SK-N-SH (cell line): ENCODE data around the gene KCNIP4. TPM values are rescaled to one million over a fixed set of nuclear protein-coding genes. Genes with fewer than 3 reads are reported as not detected.

Experiments
- CTCF ChIA-PET: fragments of 300-600, 350-600 bp; formaldehyde crosslinking; extraction: SDS; loops from one replicate; lab custom pipeline; 2021; lab: Yijun Ruan, JAX
- POLR2A ChIA-PET: fragments of 350-600 bp; sonication (Branson Sonifier 250); formaldehyde crosslinking; extraction: SDS; loops from one replicate; lab custom pipeline; 2020; ENCODE audit warnings: antibody characterized with exemption, inconsistent platforms; lab: Yijun Ruan, JAX
- DNase-seq: peaks from one replicate; pipeline ENCODE4 v3.0.0; 2012
- H2AFZ ChIP-seq: fragments of 200-600 bp; sonication (generic); 2 replicates; pipeline ENCODE4 v1.8.1; 2016; ENCODE audit warnings: antibody characterized with exemption, mild to moderate bottlenecking, low read depth
- H3F3A ChIP-seq: fragments of 200-600 bp; sonication (generic); replicated peaks from 2 replicates; pipeline ENCODE3; 2016; ENCODE audit warnings: antibody characterized with exemption, mild to moderate bottlenecking; ENCODE audit not compliant: insufficient read depth
- H3K27ac ChIP-seq, 2 experiments: fragments of 200-500 bp in 1 of 2; fragments of 200-600 bp in 1 of 2; sonication (Bioruptor generic) in 1 of 2; sonication (generic), shearing (Covaris generic) in 1 of 2; 2 replicates each; pipeline versions ENCODE4 v1.5.1 to v1.6.1; 2014 to 2016; ENCODE audit warnings: low read depth in 2 of 2, inconsistent platforms in 1 of 2, low read length in 1 of 2, mild to moderate bottlenecking in 1 of 2, mixed read lengths in 1 of 2
- H3K27me3 ChIP-seq: fragments of 200-600 bp; sonication (generic), shearing (Covaris generic); 2 replicates; pipeline ENCODE4 v1.6.1; 2016; ENCODE audit warnings: mixed run types; ENCODE audit not compliant: insufficient read depth
- H3K36me3 ChIP-seq, 2 experiments: fragments of 200-500 bp in 1 of 2; fragments of 200-600 bp in 1 of 2; sonication (Bioruptor generic) in 1 of 2; sonication (generic) in 1 of 2; replicated peaks in 1 of 2; 2 replicates each; pipeline versions ENCODE3 to v1.5.1; 2014 to 2016; ENCODE audit warnings: low read length in 1 of 2, mild to moderate bottlenecking in 1 of 2; ENCODE audit not compliant: insufficient read depth in 2 of 2, control insufficient read depth in 1 of 2
- H3K4me1 ChIP-seq, 2 experiments: fragments of 200-500 bp in 1 of 2; fragments of 200-600 bp in 1 of 2; sonication (Bioruptor generic) in 1 of 2; sonication (generic), shearing (Covaris generic) in 1 of 2; 2 replicates each; pipeline versions ENCODE4 v1.5.1 to v1.6.1; 2014 to 2016; ENCODE audit warnings: low read depth in 1 of 2, low read length in 1 of 2, mixed run types in 1 of 2; ENCODE audit not compliant: insufficient read depth in 2 of 2, control insufficient read depth in 1 of 2
- H3K4me2 ChIP-seq: fragments of 200-600 bp; sonication (generic), shearing (Covaris generic); 2 replicates; pipeline ENCODE4 v1.6.1; 2017; ENCODE audit warnings: mixed run types
- H3K4me3 ChIP-seq, 2 experiments: fragments of 200-500 bp in 1 of 2; fragments of 200-600 bp in 1 of 2; sonication (Bioruptor generic) in 1 of 2; sonication (generic), shearing (Covaris generic) in 1 of 2; 2 replicates each; pipeline versions ENCODE4 v1.5.1 to v1.8.1; 2014 to 2016; ENCODE audit warnings: low read depth in 2 of 2, inconsistent platforms in 1 of 2, low read length in 1 of 2, mild to moderate bottlenecking in 1 of 2, mixed read lengths in 1 of 2, moderate library complexity in 1 of 2
- H3K79me2 ChIP-seq: fragments of 200-600 bp; sonication (generic); 2 replicates; pipeline ENCODE4 v1.8.1; 2017; ENCODE audit warnings: mild to moderate bottlenecking; ENCODE audit not compliant: insufficient read depth
- H3K9ac ChIP-seq: fragments of 200-600 bp; sonication (generic); 2 replicates; pipeline ENCODE4 v1.6.1; 2017; ENCODE audit warnings: mixed run types
- H3K9me2 ChIP-seq: fragments of 200-600 bp; sonication (generic); 2 replicates; pipeline ENCODE4 v1.6.1; 2017; ENCODE audit warnings: mixed run types
- H3K9me3 ChIP-seq: fragments of 200-600 bp; sonication (generic); 2 replicates; pipeline ENCODE4 v1.6.1; 2017; ENCODE audit warnings: mixed run types, mild to moderate bottlenecking, moderate library complexity
- H4K20me1 ChIP-seq: fragments of 200-600 bp; sonication (generic); 2 replicates; pipeline ENCODE4 v1.6.1; 2017; ENCODE audit warnings: mild to moderate bottlenecking, mixed run types; ENCODE audit not compliant: insufficient read depth
- CHD2 ChIP-seq: fragments of 150-350 bp; IDR thresholded peaks from 2 replicates; pipeline ENCODE4 v1.6.1; 2018; ENCODE audit warnings: low read length; ENCODE audit not compliant: partially characterized antibody
- CTCF ChIP-seq: fragments of 200-600 bp; sonication (generic); IDR thresholded peaks from 2 replicates; pipeline ENCODE4 v1.6.1; 2017; ENCODE audit warnings: antibody characterized with exemption, mild to moderate bottlenecking, moderate library complexity
- EP300 ChIP-seq, 2 experiments: IDR thresholded peaks; 2 replicates each; pipeline versions ENCODE4 v1.4.0 to v1.6.1; 2012; ENCODE audit warnings: borderline replicate concordance in 1 of 2, low read depth in 1 of 2, low read length in 1 of 2
- FOXJ3 ChIP-seq: sonication (generic); formaldehyde crosslinking; IDR thresholded peaks from 2 replicates; pipeline ENCODE4 v1.5.1; 2020; ENCODE audit warnings: mild to moderate bottlenecking, missing genetic modification reagents
- FOXM1 ChIP-seq: IDR thresholded peaks from 2 replicates; pipeline ENCODE4 v1.4.0; 2012; ENCODE audit warnings: low read depth, mild to moderate bottlenecking
- GABPA ChIP-seq: IDR thresholded peaks from 2 replicates; pipeline ENCODE4 v1.4.0; 2012; ENCODE audit warnings: low read depth, mild to moderate bottlenecking
- JUND ChIP-seq: IDR thresholded peaks from 2 replicates; pipeline ENCODE4 v1.4.0; 2012
- MEF2A ChIP-seq: IDR thresholded peaks from 2 replicates; pipeline ENCODE4 v1.4.0; 2012; ENCODE audit warnings: low read depth, borderline replicate concordance
- MXI1 ChIP-seq: IDR thresholded peaks from 2 replicates; pipeline ENCODE4 v1.6.1; 2012; ENCODE audit warnings: mild to moderate bottlenecking, low read depth, low read length, improper control_type of control experiment
- NRF1 ChIP-seq: IDR thresholded peaks from 2 replicates; pipeline ENCODE4 v1.6.1; 2012; ENCODE audit warnings: low read depth, mild to moderate bottlenecking, low read length
- POLR2AphosphoS5 ChIP-seq: IDR thresholded peaks from 2 replicates; pipeline ENCODE4 v1.6.1; 2012; ENCODE audit warnings: low read depth, low read length
- RAD21 ChIP-seq: IDR thresholded peaks from 2 replicates; pipeline ENCODE4 v1.6.1; 2012; ENCODE audit warnings: mild to moderate bottlenecking, low read length
- RXRA ChIP-seq: IDR thresholded peaks from 2 replicates; pipeline ENCODE4 v1.4.0; 2012; ENCODE audit warnings: low read depth, mild to moderate bottlenecking, borderline replicate concordance
- SIN3A ChIP-seq: IDR thresholded peaks from 2 replicates; pipeline ENCODE4 v1.6.1; 2012; ENCODE audit warnings: low read depth, mild to moderate bottlenecking, low read length, moderate library complexity, borderline replicate concordance
- SMC3 ChIP-seq: IDR thresholded peaks from 2 replicates; pipeline ENCODE4 v1.6.1; 2012; ENCODE audit warnings: low read depth, low read length, improper control_type of control experiment
- TAF1 ChIP-seq: IDR thresholded peaks from 2 replicates; pipeline ENCODE4 v1.6.1; 2012; ENCODE audit warnings: low read depth, mild to moderate bottlenecking, low read length, moderate library complexity, borderline replicate concordance
- TCF12 ChIP-seq: IDR thresholded peaks from 2 replicates; pipeline ENCODE4 v1.4.0; 2012
- TEAD4 ChIP-seq: IDR thresholded peaks from 2 replicates; pipeline ENCODE4 v1.4.0; 2012; ENCODE audit warnings: mild to moderate bottlenecking, borderline replicate concordance; ENCODE audit not compliant: insufficient read depth
- ZBTB33 ChIP-seq: IDR thresholded peaks from 2 replicates; pipeline ENCODE4 v1.4.0; 2012; ENCODE audit warnings: low read depth, borderline replicate concordance
- WGBS: methylation state at CpG from one replicate; pipeline ENCODE4 v1.1.6; 2017; ENCODE audit warnings: low lambda C conversion rate; 5-methylcytosine and 5-hydroxymethylcytosine counted together
- polyA plus RNA-seq, 3 experiments: library from polyadenylated mRNA; depleted of rRNA; stranded (reverse); fragments of >200 nt; gene quantifications; 2 replicates each; pipeline ENCODE4 v1.2.3, GENCODE V29; 2012

The KCNIP4 gene
- polyA plus RNA-seq, 1 of the 3 experiments (the other 2 are of a cell fraction): 0.18 TPM

DNA sequence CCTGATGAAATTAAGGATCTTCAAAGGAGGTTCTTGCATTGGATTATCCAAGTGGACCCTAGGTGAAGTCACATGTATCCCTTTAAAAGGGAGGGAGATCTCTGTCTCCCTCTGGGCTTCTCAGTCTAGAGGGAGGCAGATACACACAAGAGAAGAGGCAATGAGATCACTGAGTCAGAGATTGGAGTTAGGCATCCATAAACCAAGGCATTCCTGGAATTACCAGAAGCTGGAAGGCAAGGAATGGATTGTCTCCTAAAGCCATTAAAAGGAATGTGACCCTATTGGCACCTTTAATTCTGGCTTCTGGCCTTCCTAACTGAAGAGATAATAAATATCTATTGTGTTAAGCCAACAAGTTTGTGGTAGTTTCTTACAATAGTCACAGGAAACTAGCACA is 865.2 kb downstream of the KCNIP4 start:
- CTCF ChIA-PET: no interaction called here
- no peak for DNase-seq
- Histone ChIP-seq H3K4me1 (no peaks in the 10 kb centered on the region; a peak in 1 of 4 replicates), H3K36me3 (no peaks in the 10 kb centered on the region), H3K9me2 (no peaks in the 10 kb centered on the region), H3K9me3 (no peaks in the 10 kb centered on the region), H2AFZ (no peak overlapping the region), H3K9ac (no peak overlapping the region), H3K4me3 (no peak overlapping the region), H3K27ac (no peak overlapping the region), H3K79me2 (no peaks in the 10 kb centered on the region), H3F3A (no peaks in the 10 kb centered on the region), H3K4me2 (no peak overlapping the region), H4K20me1 (no peaks in the 10 kb centered on the region), H3K27me3 (no peaks in the 10 kb centered on the region)
- TF ChIP-seq NRF1 (no peak), GABPA (no peak), FOXJ3 (CRISPR knock-in tag) (no peak), SMC3 (no peak), MXI1 (no peak)
- POLR2A ChIA-PET: no interaction called here

GRCh38 chr4:21077967-21078366 is 870.6 kb downstream of the KCNIP4 start:
- CTCF ChIA-PET: no interaction called here
- POLR2A ChIA-PET: no interaction called here

DNA sequence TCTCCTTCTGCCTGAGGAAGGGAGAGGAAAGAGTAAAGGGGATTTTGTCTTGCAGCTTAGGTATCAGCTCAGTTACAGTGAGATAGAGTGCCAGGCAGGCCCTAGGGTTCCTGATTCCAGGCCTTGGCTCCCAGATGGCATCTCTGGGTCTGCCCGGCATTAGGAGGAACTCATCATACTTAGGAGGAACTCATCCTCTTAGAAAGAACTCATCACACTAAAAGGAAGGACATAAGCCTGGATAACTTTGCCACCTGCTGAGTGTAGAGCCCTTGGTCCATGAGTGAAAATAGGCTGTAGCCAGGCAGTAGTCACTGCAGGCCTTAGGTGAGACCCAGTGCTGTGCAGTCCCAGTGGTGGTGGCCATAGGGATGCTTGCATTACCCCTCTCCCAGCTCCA is 881.2 kb downstream of the KCNIP4 start:
- no peak overlapping the region for H3K4me3 ChIP-seq
- H3K9me3 ChIP-seq: no peaks in the 10 kb centered on the region; the same call in 1 of the 2 replicates
- H3K36me3 ChIP-seq: no peaks in the 10 kb centered on the region
- ChIA-PET CTCF (no interaction called here), POLR2A (no interaction called here)
- no peak overlapping the region for H3K9ac ChIP-seq
- no peaks in the 10 kb centered on the region for H3K4me1 ChIP-seq
- H3F3A ChIP-seq: no peaks in the 10 kb centered on the region
- no peak for DNase-seq
- H3K79me2 ChIP-seq: no peaks in the 10 kb centered on the region
- H3K27ac ChIP-seq: no peak overlapping the region
- H3K4me2 ChIP-seq: no peak overlapping the region
- 43% methylated on average over 1 of the region's 1 CpG for WGBS
- no peak for TF ChIP-seq MXI1
- no peak for TF ChIP-seq RXRA
- no peak for TF ChIP-seq GABPA
- no peak for TF ChIP-seq CTCF
- no peak for TF ChIP-seq JUND
- no peak for TF ChIP-seq ZBTB33
- TF ChIP-seq RAD21: no peak
- TF ChIP-seq FOXM1: no peak
- TF ChIP-seq NRF1: no peak
- H3K9me2 ChIP-seq: no peaks in the 10 kb centered on the region
- H4K20me1 ChIP-seq: no peaks in the 10 kb centered on the region
- H3K27me3 ChIP-seq: no peaks in the 10 kb centered on the region
- H2AFZ ChIP-seq: no peak overlapping the region

More at GRCh38 chr4:21077967-21078366, 870.6 kb downstream of the KCNIP4 start:
- H3K27ac ChIP-seq: no peak overlapping the region
- no peaks in the 10 kb centered on the region for H3K36me3 ChIP-seq
- H3K4me3 ChIP-seq: no peak overlapping the region
- no peaks in the 10 kb centered on the region for H3K9me2 ChIP-seq
- WGBS: 43% methylated on average over 2 of the region's 2 CpGs
- H3K27me3 ChIP-seq: no peaks in the 10 kb centered on the region
- H3K4me1 ChIP-seq: no peaks in the 10 kb centered on the region; a peak in 1 of 4 replicates
- no peak for DNase-seq
- H3K9me3 ChIP-seq: no peaks in the 10 kb centered on the region
- TF ChIP-seq SIN3A (no peak), TCF12 (no peak), GABPA (no peak), TEAD4 (no peak), TAF1 (no peak), CHD2 (no peak), EP300 (IDR thresholded peaks at IDR 0.05; ENCODE audit: borderline replicate concordance in 1 of 2, low read depth in 1 of 2, low read length in 1 of 2) (no peak), POLR2AphosphoS5 (no peak), MEF2A (no peak)
- TF ChIP-seq, all 33 proteins: peak for 0
- Histone ChIP-seq H3F3A (no peaks in the 10 kb centered on the region), H3K79me2 (no peaks in the 10 kb centered on the region), H2AFZ (no peak overlapping the region), H3K9ac (no peak overlapping the region), H4K20me1 (no peaks in the 10 kb centered on the region), H3K4me2 (no peak overlapping the region)
